WTC11 (cell line): ENCODE results near the gene PHLDA3. TPM values are rescaled to one million over a fixed set of nuclear protein-coding genes. Genes with fewer than 3 reads are reported as not detected.

Experiments
- CBFB ChIP-seq: sonication (generic); formaldehyde crosslinking; IDR thresholded peaks from 2 replicates; pipeline ENCODE4 v1.8.1; 2022; ENCODE audit warnings: mild to moderate bottlenecking, low read depth, missing genetic modification reagents
- GTF2I ChIP-seq: fragments of 250-450 bp; sonication (Bioruptor Pico); conservative IDR thresholded peaks from 2 replicates; pipeline ENCODE4 v1.4.0; 2021; ENCODE audit warnings: mild to moderate bottlenecking
- HMGA2 ChIP-seq: fragments of 250-450 bp; sonication (Bioruptor Pico); IDR thresholded peaks from 2 replicates; pipeline ENCODE4 v1.4.0; 2021; ENCODE audit warnings: mild to moderate bottlenecking, moderate library complexity
- JAZF1 ChIP-seq: fragments of 250-450 bp; sonication (Bioruptor Pico); IDR thresholded peaks from 2 replicates; pipeline ENCODE4 v1.9.0; 2021; ENCODE audit warnings: moderate library complexity, mild to moderate bottlenecking, inconsistent platforms
- MXD4 ChIP-seq: fragments of 250-450 bp; sonication (Bioruptor Pico); IDR thresholded peaks from 2 replicates; pipeline ENCODE4 v1.8.0; 2021; ENCODE audit warnings: mild to moderate bottlenecking, moderate library complexity, borderline replicate concordance
- NFE2L1 ChIP-seq: sonication (generic); formaldehyde crosslinking; IDR thresholded peaks from 2 replicates; pipeline ENCODE4 v1.8.1; 2023; ENCODE audit warnings: missing genetic modification reagents
- NR3C1 ChIP-seq: sonication (generic); formaldehyde crosslinking; conservative IDR thresholded peaks from 2 replicates; pipeline ENCODE4 v1.8.1; 2023; ENCODE audit warnings: low read depth, mild to moderate bottlenecking, missing genetic modification reagents
- SMAD4 ChIP-seq: sonication (generic); formaldehyde crosslinking; IDR thresholded peaks from 2 replicates; pipeline ENCODE4 v1.8.0; 2022; ENCODE audit warnings: mild to moderate bottlenecking, missing genetic modification reagents
- TEAD1 ChIP-seq: sonication (generic); formaldehyde crosslinking; IDR thresholded peaks from 2 replicates; pipeline ENCODE4 v1.8.0; 2022; ENCODE audit warnings: mild to moderate bottlenecking, missing genetic modification reagents
- TP53 ChIP-seq: sonication (generic); formaldehyde crosslinking; IDR thresholded peaks from 2 replicates; pipeline ENCODE4 v1.8.1; 2023; ENCODE audit warnings: mild to moderate bottlenecking, missing genetic modification reagents
- ZBTB21 ChIP-seq: sonication (generic); formaldehyde crosslinking; IDR thresholded peaks from 2 replicates; pipeline ENCODE4 v1.8.1; 2023; ENCODE audit warnings: mild to moderate bottlenecking, missing genetic modification reagents, borderline replicate concordance
- ZNF121 ChIP-seq: sonication (generic); formaldehyde crosslinking; IDR thresholded peaks from 2 replicates; pipeline ENCODE4 v1.8.0; 2023; ENCODE audit warnings: missing genetic modification reagents
- ZNF138 ChIP-seq: sonication (generic); formaldehyde crosslinking; conservative IDR thresholded peaks from 2 replicates; pipeline ENCODE4 v1.8.1; 2022; ENCODE audit warnings: mild to moderate bottlenecking, moderate library complexity, missing genetic modification reagents
- ZNF317 ChIP-seq: sonication (generic); formaldehyde crosslinking; IDR thresholded peaks from 2 replicates; pipeline ENCODE4 v1.8.1; 2023; ENCODE audit warnings: low read depth, mild to moderate bottlenecking, moderate library complexity, missing genetic modification reagents, borderline replicate concordance
- ZNF671 ChIP-seq: fragments of 250-450 bp; sonication (Bioruptor Pico); IDR thresholded peaks from 2 replicates; pipeline ENCODE4 v1.8.0; 2021; ENCODE audit warnings: mild to moderate bottlenecking
- total RNA-seq: library from RNA; stranded (reverse); gene quantifications from 3 replicates; pipeline ENCODE4 v1.2.3, GENCODE V29; 2021
- TF ChIP-seq, protein P1 (sequence below): sonication (generic); formaldehyde crosslinking; IDR thresholded peaks from 2 replicates; pipeline ENCODE4 v1.8.0; 2022; ENCODE audit warnings: mild to moderate bottlenecking, missing genetic modification reagents
- TF ChIP-seq, protein P2 (sequence below): sonication (generic); formaldehyde crosslinking; IDR thresholded peaks from 2 replicates; pipeline ENCODE4 v1.8.0; 2022; ENCODE audit warnings: mild to moderate bottlenecking, missing genetic modification reagents
- TF ChIP-seq, protein P3 (sequence below): fragments of 250-450 bp; sonication (Bioruptor Pico); IDR thresholded peaks from 2 replicates; pipeline ENCODE4 v1.9.0; 2021; ENCODE audit warnings: mild to moderate bottlenecking
- TF ChIP-seq, protein P4 (sequence below): sonication (generic); formaldehyde crosslinking; IDR thresholded peaks from 2 replicates; pipeline ENCODE4 v1.8.1; 2023; ENCODE audit warnings: mild to moderate bottlenecking, missing genetic modification reagents
- TF ChIP-seq, protein P5 (sequence below): sonication (generic); formaldehyde crosslinking; IDR thresholded peaks from 2 replicates; pipeline ENCODE4 v1.8.0; 2022; ENCODE audit warnings: mild to moderate bottlenecking, missing genetic modification reagents
- TF ChIP-seq, protein P6 (sequence below): sonication (generic); formaldehyde crosslinking; IDR thresholded peaks from 2 replicates; pipeline ENCODE4 v1.8.0; 2023; ENCODE audit warnings: missing genetic modification reagents
- TF ChIP-seq, protein P7 (sequence below): sonication (generic); formaldehyde crosslinking; IDR thresholded peaks from 2 replicates; pipeline ENCODE4 v1.8.1; 2022; ENCODE audit warnings: missing genetic modification reagents, borderline replicate concordance
- TF ChIP-seq, protein P8 (sequence below): fragments of 200-600 bp; IDR thresholded peaks from 2 replicates; pipeline ENCODE4 v1.8.0; 2022; ENCODE audit warnings: antibody characterized with exemption
- TF ChIP-seq, protein P9 (sequence below): sonication (generic); formaldehyde crosslinking; conservative IDR thresholded peaks from 2 replicates; pipeline ENCODE4 v1.8.1; 2023; ENCODE audit warnings: mild to moderate bottlenecking, low read depth, missing genetic modification reagents, moderate library complexity
- TF ChIP-seq, protein P10 (sequence below): sonication (generic); formaldehyde crosslinking; IDR thresholded peaks from 2 replicates; pipeline ENCODE4 v1.8.1; 2023; ENCODE audit warnings: mild to moderate bottlenecking, missing genetic modification reagents, moderate library complexity

PHLDA3 gene
- total RNA-seq, 1 experiment from 2014 or later = 95.1 TPM

DNA sequence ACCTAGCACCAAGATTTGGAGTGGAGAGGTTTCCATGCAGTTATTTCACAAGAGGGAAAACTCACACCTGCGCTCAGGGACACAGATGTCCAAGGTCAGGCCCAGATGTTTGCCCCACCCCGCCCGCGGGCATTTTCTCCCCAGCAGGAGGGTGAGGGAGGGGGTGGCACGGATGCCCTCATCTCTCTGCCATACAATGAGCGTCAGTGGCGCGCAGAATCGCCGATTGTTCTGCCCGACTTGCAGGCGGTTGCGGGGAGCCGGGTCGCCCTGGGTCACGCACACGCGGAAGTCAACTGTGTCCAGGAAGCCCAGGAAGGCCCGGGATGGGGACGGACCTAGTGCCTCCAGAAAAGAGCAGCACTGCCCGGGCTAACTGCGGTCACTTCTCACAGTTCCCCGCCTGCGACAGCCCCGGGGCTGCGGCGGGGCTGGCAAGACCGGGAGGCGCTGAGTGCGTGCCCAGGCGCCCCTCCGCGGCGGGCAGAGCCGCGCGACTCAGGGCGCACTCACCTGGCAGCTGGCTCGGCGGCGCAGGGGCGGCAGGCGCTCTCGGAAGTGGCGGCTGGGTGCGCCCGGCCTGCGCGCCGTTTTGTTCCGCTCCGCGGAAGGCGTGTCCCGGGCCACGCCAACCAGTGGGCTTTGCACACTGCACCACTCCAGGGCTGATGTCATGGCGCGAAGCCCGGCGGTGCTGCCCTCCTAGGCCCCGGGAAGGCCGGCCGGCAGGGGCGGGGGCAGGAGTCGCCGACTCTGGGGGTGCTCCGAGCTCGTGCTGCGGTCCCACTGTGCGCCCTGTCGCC, 37.8 kb upstream of the PHLDA3 start, which contains the start of gene CSRP1 (continued):
- TF ChIP-seq, protein P1, sequence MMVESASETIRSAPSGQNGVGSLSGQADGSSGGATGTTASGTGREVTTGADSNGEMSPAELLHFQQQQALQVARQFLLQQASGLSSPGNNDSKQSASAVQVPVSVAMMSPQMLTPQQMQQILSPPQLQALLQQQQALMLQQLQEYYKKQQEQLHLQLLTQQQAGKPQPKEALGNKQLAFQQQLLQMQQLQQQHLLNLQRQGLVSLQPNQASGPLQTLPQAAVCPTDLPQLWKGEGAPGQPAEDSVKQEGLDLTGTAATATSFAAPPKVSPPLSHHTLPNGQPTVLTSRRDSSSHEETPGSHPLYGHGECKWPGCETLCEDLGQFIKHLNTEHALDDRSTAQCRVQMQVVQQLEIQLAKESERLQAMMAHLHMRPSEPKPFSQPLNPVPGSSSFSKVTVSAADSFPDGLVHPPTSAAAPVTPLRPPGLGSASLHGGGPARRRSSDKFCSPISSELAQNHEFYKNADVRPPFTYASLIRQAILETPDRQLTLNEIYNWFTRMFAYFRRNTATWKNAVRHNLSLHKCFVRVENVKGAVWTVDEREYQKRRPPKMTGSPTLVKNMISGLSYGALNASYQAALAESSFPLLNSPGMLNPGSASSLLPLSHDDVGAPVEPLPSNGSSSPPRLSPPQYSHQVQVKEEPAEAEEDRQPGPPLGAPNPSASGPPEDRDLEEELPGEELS (CRISPR knock-in tag) = no peak
- TF ChIP-seq ZNF138 (CRISPR knock-in tag) (no peak), NFE2L1 (CRISPR knock-in tag) (no peak), ZNF121 (CRISPR knock-in tag) (no peak), HMGA2 (no peak), TEAD1 (CRISPR knock-in tag) (0 out of 2 replicates have a peak, but pooled peaks have one; percentile 51), NR3C1 (no peak), SMAD4 (no peak), GTF2I (no peak), JAZF1 (CRISPR knock-in tag) (no peak), ZBTB21 (CRISPR knock-in tag) (no peak), MXD4 (CRISPR knock-in tag) (no peak), TP53 (CRISPR knock-in tag) (no peak), CBFB (no peak), ZNF317 (CRISPR knock-in tag) (no peak), ZNF671 (no peak)
- TF ChIP-seq, protein P2, sequence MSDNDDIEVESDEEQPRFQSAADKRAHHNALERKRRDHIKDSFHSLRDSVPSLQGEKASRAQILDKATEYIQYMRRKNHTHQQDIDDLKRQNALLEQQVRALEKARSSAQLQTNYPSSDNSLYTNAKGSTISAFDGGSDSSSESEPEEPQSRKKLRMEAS (CRISPR knock-in tag) = peak; percentile 85
- TF ChIP-seq, protein P3, sequence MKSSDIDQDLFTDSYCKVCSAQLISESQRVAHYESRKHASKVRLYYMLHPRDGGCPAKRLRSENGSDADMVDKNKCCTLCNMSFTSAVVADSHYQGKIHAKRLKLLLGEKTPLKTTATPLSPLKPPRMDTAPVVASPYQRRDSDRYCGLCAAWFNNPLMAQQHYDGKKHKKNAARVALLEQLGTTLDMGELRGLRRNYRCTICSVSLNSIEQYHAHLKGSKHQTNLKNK (CRISPR knock-in tag) = no peak
- TF ChIP-seq, protein P4, sequence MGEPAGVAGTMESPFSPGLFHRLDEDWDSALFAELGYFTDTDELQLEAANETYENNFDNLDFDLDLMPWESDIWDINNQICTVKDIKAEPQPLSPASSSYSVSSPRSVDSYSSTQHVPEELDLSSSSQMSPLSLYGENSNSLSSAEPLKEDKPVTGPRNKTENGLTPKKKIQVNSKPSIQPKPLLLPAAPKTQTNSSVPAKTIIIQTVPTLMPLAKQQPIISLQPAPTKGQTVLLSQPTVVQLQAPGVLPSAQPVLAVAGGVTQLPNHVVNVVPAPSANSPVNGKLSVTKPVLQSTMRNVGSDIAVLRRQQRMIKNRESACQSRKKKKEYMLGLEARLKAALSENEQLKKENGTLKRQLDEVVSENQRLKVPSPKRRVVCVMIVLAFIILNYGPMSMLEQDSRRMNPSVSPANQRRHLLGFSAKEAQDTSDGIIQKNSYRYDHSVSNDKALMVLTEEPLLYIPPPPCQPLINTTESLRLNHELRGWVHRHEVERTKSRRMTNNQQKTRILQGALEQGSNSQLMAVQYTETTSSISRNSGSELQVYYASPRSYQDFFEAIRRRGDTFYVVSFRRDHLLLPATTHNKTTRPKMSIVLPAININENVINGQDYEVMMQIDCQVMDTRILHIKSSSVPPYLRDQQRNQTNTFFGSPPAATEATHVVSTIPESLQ = no peak
- TF ChIP-seq, protein P5, sequence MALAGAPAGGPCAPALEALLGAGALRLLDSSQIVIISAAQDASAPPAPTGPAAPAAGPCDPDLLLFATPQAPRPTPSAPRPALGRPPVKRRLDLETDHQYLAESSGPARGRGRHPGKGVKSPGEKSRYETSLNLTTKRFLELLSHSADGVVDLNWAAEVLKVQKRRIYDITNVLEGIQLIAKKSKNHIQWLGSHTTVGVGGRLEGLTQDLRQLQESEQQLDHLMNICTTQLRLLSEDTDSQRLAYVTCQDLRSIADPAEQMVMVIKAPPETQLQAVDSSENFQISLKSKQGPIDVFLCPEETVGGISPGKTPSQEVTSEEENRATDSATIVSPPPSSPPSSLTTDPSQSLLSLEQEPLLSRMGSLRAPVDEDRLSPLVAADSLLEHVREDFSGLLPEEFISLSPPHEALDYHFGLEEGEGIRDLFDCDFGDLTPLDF = no peak
- TF ChIP-seq, protein P6, sequence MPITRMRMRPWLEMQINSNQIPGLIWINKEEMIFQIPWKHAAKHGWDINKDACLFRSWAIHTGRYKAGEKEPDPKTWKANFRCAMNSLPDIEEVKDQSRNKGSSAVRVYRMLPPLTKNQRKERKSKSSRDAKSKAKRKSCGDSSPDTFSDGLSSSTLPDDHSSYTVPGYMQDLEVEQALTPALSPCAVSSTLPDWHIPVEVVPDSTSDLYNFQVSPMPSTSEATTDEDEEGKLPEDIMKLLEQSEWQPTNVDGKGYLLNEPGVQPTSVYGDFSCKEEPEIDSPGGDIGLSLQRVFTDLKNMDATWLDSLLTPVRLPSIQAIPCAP = no peak
- TF ChIP-seq, protein P7, sequence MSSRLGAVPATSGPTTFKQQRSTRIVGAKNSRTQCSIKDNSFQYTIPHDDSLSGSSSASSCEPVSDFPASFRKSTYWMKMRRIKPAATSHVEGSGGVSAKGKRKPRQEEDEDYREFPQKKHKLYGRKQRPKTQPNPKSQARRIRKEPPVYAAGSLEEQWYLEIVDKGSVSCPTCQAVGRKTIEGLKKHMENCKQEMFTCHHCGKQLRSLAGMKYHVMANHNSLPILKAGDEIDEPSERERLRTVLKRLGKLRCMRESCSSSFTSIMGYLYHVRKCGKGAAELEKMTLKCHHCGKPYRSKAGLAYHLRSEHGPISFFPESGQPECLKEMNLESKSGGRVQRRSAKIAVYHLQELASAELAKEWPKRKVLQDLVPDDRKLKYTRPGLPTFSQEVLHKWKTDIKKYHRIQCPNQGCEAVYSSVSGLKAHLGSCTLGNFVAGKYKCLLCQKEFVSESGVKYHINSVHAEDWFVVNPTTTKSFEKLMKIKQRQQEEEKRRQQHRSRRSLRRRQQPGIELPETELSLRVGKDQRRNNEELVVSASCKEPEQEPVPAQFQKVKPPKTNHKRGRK (CRISPR knock-in tag) = no peak
- TF ChIP-seq, protein P8, sequence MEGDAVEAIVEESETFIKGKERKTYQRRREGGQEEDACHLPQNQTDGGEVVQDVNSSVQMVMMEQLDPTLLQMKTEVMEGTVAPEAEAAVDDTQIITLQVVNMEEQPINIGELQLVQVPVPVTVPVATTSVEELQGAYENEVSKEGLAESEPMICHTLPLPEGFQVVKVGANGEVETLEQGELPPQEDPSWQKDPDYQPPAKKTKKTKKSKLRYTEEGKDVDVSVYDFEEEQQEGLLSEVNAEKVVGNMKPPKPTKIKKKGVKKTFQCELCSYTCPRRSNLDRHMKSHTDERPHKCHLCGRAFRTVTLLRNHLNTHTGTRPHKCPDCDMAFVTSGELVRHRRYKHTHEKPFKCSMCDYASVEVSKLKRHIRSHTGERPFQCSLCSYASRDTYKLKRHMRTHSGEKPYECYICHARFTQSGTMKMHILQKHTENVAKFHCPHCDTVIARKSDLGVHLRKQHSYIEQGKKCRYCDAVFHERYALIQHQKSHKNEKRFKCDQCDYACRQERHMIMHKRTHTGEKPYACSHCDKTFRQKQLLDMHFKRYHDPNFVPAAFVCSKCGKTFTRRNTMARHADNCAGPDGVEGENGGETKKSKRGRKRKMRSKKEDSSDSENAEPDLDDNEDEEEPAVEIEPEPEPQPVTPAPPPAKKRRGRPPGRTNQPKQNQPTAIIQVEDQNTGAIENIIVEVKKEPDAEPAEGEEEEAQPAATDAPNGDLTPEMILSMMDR = no peak
- TF ChIP-seq, protein P9, sequence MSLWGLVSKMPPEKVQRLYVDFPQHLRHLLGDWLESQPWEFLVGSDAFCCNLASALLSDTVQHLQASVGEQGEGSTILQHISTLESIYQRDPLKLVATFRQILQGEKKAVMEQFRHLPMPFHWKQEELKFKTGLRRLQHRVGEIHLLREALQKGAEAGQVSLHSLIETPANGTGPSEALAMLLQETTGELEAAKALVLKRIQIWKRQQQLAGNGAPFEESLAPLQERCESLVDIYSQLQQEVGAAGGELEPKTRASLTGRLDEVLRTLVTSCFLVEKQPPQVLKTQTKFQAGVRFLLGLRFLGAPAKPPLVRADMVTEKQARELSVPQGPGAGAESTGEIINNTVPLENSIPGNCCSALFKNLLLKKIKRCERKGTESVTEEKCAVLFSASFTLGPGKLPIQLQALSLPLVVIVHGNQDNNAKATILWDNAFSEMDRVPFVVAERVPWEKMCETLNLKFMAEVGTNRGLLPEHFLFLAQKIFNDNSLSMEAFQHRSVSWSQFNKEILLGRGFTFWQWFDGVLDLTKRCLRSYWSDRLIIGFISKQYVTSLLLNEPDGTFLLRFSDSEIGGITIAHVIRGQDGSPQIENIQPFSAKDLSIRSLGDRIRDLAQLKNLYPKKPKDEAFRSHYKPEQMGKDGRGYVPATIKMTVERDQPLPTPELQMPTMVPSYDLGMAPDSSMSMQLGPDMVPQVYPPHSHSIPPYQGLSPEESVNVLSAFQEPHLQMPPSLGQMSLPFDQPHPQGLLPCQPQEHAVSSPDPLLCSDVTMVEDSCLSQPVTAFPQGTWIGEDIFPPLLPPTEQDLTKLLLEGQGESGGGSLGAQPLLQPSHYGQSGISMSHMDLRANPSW (CRISPR knock-in tag) = no peak
- TF ChIP-seq, protein P10, sequence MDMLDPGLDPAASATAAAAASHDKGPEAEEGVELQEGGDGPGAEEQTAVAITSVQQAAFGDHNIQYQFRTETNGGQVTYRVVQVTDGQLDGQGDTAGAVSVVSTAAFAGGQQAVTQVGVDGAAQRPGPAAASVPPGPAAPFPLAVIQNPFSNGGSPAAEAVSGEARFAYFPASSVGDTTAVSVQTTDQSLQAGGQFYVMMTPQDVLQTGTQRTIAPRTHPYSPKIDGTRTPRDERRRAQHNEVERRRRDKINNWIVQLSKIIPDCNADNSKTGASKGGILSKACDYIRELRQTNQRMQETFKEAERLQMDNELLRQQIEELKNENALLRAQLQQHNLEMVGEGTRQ (CRISPR knock-in tag) = no peak
